OCI-LY7 (cell line): Measurements from ENCODE around the gene SLC6A18.
"Not testable (repeated sequence)": the region's sequence is repeated elsewhere in the genome, so short reads cannot be mapped to it uniquely, and the experiment has no call there.

Experiments
- CTCF ChIP-seq: fragments of 200-600 bp; sonication (generic); conservative IDR thresholded peaks from 2 replicates; pipeline ENCODE4 v1.5.1; 2014; ENCODE audit warnings: mild to moderate bottlenecking, antibody characterized with exemption, low read length, moderate library complexity, mixed read lengths
- EZH2phosphoT487 ChIP-seq: fragments of 200-600 bp; sonication (generic); IDR thresholded peaks from 2 replicates; pipeline ENCODE4 v1.6.1; 2018; ENCODE audit warnings: low read depth, borderline replicate concordance, mild to moderate bottlenecking, mixed run types, antibody characterized with exemption, low read length, moderate library complexity, mixed read lengths

GRCh38 chr5:1284336-1284970 is 59.3 kb downstream of the SLC6A18 start:
- TF ChIP-seq CTCF, EZH2phosphoT487: not testable (repeated sequence)
